HG02678 (cell line): ENCODE measurements around the gene MYO10.

Experiments used
- ATAC-seq: cut with Tn5 transposase; IDR thresholded peaks from one replicate; pipeline ENCODE4 v1.9.1; 2021; ENCODE audit warnings: mild to moderate bottlenecking, moderate library complexity; ENCODE audit not compliant: unreplicated experiment

The MYO10 gene

DNA sequence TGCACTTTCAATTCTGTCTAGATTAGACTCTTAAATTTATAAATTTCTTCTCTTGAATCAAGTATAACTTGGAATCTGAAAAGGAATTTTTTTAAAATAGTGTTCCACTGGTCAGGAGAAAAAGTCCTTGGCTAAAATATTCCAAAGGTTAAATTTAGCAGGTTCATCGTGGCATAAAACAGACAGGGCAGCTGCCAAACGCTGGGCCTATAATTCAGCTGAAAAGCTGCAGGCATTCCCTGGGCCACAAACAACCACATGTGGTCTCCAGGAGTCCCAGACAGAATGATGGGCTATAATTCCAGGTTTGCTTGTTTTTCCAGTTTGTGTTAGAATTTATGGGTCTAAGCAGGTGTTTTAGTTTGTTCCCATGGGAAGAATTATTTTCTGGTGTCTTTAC lies 248.2 kb downstream of the MYO10 start:
- no peak for ATAC-seq

DNA sequence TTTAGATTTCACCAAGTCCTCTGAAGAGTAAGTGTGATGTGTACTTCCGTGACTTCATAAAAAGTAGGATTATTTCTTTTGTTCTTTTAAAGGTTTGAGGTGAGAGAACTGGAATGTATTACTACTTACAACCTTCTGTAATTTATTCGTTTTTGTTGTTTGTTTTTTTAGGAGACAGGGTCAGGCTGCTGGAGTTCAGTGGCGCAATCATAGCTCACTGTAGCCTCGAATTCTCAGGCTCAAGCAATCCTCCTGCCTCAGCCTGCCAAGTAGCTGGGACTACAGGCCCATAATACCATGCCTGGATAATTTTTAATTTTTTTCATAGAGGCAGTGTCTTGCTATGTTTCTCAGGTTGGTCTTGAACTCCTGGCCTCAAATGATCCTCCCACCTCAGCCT lies 251.0 kb downstream of the MYO10 start:
- no peak for ATAC-seq

DNA sequence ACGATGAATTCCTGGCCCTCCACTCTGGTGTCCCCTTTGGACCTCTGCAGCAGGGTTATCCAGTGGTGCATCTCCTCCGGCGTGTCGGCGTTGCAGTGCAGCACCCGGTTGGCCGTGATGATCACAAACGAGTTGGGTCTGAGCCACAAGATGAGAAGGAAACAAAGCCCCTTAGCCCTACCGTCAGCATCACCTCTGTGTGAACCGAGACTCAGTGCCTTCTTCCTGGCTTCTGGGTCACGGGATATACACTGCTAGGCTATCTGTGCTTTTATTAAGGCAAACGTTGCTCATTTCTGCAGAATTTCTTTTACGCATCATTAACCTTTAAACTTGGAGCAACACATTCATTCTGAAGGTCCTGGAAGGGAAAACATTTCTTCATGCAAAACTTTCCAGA lies 254.2 kb downstream of the MYO10 start:
- no peak for ATAC-seq

DNA sequence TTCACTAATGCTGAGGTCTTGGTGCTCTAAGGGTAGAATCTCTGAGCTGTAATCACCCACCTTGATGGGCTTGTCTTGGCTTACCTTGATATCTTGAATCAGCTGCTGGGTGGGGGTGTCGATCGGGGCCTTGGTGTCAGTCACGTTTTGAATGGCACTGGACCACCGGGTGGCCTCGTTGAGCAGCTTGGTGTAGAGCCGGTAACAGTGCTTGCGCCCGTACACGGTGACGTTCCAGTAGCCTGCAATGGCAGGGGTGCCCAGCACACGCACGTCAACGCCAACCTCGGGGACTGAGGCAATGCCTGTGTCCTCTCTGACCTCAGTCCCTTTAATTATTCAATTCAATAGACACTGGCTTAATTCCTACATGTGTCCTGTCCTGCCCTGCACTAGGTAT lies 256.2 kb downstream of the MYO10 start:
- no peak for ATAC-seq

DNA sequence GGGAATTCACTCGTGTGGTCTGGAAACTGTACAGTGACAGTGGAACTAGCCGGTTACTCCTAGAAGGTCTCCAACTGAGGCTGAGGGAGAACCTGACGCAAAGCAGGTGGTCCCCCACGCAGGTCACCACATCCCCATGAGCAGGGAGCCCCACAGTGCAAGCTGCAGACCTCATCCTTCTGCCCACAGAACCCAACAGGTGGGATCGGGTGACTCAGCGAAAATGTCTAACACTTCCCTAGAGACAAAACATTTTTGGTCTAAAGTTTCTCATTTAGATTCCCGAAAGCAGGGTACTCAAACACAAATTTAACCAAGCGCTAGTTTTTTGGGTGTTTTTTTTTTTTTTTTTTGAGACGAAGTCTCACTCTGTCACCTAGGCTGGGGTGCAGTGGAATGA lies 256.9 kb downstream of the MYO10 start:
- ATAC-seq, result no peak

DNA sequence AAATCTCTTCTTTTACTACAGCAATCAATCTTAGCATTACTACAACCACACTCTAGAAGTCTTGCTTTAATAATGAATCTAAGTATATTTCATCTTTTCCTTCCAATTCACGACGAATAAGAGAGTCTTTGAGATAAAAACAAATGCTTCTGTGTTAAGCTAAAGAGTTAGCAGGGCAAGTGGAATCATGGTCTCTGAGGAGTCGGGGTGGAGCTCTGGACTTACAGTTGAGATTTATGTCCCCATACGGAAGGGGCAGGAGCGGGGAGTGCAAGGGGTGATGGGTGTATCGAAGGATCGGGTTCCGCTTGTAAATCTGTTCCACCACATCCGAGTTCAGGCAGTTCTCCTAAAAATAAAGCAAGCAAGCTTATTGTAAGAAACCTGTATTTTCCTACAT lies 260.3 kb downstream of the MYO10 start:
- ATAC-seq, result no peak

DNA sequence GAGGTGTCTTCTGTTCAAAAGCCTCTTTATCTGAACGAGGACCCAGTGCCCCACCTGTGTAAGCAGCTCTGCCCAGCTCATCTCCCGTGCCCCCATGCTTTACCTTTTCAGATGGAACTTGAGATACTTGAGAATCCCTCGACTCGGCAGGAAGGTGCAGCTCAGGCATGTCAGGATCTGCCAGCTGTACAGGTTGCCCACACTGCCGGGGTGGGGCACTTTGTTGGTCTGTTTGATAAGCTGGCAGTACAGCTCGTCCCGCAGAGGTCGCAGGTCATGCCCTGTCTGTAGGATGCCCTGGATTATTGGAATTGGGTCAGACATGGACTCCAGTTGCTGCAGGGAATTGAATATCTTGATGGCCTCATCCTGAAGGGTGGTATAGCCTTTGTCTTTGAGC lies 261.3 kb downstream of the MYO10 start:
- no peak for ATAC-seq

DNA sequence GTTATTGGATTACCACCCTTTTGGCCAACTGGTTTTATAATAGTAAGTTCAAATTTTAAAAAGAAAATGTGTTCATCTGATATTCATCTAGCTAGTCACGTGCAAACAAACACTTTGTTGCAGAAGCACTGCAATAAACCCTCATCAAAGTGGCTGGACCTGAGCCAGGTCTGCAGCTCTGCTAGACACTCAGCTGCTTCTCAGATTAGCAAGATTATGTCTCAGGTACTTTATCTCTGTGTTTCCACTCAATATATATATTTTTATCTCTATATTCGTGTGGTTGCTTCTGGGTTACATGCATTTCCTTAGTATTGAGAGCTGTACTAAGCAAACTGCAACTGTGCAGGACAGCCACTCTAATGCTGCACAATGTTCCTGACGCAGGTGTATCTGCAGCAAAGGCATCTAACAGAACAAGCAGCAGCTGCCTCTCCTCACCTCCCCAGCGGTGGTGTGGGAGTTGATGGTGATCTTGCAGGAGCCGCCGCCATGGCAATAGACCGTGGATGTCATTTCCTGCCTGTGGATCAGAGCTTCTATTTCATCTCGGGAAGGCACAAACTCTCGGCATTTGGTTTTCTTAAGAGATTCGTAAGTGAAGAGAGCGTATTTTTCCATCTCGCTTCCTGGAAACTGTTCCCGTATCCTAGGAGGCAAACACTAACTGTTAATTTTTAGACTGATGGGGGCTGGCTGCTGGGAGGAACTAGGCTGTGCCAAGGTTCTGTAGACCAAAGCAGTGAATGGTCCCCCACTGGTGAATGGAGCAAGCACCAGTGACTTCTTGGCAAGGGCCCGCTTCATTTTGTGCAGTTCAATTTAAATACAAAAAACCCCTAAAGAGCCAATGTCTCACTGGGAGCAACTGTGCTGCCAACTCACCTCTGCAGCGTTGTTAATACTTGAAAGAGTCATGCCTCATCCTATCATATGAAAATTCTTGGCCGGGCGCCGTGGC lies 262.6 kb downstream of the MYO10 start:
- ATAC-seq, result no peak

DNA sequence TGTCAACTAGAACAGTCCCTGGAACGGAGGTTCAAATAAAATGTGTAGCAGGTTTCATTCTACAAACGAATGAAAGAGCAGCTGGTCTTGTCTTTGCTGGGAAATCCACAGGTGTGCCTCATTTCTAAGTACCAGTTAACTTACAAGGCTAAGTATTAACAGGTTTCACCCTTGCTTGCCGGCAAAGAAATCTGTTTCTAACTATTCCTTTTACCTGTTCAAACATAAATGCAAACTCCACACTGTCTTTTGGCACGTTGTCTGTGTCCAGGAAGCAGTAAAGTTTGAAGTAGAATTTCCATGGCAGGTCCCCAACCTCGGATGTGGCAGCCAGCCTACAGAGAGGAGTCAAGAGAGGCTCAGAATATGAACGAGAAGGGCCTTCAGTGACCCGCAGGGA lies 264.9 kb downstream of the MYO10 start:
- ATAC-seq, result no peak

DNA sequence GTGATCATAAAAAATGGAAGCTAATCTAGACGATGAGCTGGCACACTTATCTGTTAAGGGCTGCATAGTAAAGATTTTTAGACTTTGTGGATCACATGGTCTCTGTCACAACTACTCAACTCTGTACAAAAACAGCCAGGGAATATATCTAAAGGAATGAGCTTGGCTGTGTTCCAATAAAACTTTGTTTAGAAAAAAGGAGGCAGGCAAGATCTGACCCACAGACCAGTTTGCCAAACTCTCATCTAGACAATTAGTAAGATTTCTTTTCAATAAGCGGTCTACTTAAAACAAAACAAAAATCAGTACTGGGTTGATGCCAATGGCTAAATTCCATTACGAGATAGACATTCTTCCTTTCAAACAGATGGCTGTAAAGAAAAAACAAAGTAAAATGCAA lies 266.3 kb downstream of the MYO10 start:
- ATAC-seq, result no peak

DNA sequence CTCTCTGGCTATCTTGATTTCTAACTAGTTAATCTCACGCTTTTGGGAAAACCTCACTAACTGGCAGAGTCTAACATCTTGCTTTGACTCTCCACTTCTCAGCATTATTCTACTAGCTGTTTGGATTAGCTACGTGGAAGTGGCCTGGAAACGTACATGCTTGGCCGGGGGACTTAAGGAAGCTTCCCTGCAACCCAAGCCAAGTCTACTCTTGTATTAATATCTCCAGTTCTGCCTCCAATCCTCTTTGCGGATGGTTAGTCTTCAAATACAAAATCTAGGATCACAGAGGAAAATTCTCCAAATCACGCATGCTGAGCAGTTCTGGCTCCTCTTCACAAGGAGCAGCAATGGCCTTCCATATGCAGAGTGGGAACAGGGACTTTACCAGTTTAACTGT lies 267.5 kb downstream of the MYO10 start:
- no peak for ATAC-seq

DNA sequence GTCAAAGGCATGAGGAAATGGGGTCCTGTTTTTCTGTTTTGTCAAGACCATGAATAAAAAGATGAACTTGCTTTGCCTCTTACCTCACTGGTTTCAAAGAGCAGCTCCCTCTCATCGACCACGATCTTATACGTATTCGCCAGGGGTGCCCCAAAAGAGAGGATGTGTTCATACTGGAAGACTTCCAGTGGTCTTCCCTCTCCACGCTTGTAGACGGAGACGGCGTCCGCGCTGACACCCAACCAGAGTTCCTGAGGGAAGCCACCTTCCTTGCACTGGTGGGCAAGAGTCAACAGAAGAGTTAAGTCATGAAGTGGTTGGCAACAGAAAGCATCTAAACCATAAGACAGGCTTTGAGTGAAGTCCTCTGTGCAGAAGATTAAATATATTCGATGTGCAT lies 267.9 kb downstream of the MYO10 start:
- ATAC-seq, result no peak

DNA sequence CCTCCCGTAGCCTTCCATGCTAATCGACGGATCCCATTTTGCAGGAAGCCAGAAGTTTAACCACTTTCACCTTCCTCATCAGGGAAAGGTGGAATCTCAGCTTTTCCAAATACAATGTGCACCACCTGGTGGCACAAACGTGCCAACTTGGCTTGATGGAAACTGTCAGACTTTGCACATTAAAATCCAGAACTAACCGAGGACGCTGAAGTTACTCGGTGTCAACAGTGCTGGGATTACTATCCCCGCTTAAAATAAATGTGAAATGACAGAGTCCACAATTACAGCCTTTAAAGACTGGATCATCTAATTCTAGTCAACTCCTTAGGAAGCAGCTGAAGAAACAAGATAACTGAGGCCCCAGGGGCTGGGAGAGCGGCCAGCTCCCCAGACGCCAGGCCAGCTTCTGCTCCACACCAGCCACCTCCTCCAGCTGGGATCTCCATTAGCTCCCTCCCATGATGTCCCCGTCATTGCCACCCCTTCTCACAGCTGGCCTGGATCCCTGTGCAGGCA lies 269.1 kb downstream of the MYO10 start:
- no peak for ATAC-seq

DNA sequence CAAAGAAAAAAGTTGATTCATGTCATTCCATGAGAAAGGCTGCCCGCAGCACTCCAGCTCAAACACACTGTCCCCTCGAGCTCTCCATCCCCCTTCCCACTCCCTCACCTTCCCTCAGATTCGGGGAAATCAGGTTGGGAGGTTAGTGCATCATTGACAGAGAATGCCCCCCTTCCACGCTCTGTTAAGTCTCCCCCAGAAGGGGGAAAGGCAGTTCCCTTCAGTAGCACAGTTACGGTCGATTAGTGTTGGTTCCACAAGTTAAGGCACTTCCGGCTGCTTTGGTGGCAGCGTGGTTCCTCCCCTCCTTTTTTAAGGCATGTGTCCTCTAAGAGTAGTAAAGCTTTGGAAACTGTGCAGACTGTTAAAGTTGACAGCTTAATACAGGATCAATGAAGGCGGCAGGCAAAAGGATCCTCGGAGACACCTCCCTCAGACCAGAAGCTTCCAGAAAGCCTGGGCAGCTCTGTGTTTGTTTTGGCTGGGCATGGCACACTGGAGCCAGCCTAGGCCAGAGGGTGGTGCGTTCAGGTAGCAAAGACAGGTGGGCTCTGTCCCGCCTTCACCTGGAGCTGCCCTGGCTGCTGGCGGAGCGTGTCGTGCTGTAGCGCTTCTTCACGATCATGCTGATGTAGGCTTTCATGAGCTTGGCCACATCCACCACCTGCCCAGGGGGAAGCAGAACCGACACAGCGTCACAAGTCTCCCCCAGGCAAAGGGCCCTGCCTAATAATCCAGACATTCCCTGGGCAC lies 269.8 kb downstream of the MYO10 start:
- ATAC-seq, result no peak

DNA sequence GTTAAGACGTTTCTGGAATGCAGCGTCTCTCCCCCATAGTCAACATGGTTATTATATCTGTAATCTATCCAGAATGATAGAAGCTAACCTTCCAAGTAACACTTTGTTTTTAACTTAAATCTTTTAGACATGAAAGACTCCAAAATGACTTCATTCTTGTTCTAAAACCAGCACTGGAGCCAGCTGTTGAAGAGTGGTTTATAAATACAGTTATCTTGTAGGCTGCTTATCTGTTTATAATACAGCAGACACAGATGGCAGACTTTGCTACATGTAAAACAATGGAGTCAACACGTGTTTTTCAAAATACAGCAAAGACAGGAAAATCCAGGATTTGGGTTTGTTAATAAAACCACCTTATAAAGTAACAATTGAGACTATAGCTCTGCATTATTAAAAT lies 270.5 kb downstream of the MYO10 start:
- ATAC-seq, result no peak

DNA sequence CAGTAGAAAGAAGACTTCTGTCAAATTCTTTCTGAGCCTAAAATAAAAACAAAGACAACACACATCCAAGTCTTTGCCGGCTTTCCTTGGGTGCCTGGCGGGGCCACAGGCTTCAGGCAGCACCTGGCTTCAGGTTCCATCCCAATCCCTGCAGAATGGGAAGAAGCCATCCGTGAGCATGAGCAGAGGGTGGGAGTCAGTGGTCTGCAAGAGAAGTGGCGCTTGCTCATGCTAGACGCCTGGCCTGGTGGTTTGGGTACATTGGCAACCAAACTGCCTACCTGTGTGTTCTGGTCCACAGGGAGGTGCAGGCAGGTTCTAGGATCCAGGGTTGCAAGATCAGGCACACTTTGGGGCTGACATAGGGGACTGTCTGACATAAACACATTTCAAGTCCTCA lies 271.7 kb downstream of the MYO10 start:
- no peak for ATAC-seq

DNA sequence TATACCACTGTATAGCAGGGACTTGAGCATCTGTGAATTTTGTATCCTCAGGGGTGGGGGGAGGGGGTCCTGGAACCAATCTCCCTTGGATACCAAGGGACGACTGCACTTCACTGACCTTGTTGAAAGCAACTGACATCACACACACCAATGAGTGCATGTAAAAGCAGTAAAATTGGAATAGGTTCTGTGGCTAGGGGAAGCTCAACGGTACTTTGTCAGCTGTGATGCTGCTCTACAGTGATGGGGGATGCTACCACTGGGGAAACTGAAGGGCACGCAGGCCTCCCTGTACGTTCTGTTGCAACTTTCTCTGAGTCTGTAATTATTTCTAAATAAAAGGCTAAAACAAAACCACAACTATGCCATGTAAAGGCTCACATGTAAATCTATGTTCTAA lies 272.2 kb downstream of the MYO10 start:
- ATAC-seq, result no peak

DNA sequence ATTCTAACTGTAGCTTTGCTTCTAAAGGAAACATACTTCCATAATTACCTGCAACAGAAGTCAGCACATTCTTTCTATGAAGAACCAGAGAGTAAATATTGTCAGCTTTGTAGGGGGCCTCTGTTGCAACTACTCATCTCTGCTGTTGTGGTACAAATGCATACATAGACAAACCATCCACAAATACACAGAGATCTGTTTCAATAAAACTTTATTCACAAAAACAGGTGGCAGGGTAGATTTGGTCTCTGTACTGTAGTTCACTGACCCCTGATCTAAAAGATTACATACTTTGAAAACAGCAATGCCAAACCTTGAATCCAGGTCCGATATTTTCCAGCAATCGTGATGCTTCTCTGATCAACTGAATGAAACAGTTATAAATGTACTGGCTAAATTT lies 274.4 kb downstream of the MYO10 start:
- no peak for ATAC-seq

DNA sequence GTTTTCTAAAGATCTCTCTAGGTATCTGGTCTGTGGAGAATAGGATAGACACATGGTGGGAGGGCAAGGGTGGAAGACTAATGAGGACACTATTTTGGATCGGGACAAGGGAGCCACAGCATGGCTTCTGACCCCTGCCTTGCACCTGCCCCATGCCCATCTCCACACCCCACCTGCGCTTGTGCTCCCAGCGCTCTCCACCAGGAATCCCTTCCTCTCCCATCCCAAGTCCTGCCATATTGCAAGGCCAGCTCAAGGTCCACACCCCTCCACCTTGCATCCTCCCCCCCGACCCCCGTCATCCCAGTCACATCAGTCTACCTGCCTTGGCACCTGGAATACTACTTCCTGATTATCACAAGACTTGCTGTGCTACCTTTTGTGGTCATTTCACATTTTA lies 275.1 kb downstream of the MYO10 start:
- no peak for ATAC-seq

DNA sequence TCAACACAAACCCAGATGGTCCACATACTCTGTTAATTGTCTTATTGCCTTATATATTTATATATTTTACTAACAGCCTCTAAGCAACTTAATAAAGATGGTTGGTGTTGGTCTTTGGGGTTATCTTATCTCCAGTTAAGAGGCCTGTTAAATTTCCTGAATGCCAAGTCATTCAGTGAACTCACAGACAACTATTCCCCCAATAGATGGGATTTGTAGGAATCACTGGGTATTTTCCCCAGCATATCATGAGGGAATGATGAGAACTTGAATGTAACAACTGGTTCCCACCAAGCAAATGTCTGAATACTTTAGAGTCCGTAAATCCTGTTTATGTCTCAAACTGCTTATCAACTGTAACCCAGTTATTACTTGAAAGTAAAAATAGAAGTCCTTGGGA lies 276.6 kb downstream of the MYO10 start:
- ATAC-seq, result no peak

DNA sequence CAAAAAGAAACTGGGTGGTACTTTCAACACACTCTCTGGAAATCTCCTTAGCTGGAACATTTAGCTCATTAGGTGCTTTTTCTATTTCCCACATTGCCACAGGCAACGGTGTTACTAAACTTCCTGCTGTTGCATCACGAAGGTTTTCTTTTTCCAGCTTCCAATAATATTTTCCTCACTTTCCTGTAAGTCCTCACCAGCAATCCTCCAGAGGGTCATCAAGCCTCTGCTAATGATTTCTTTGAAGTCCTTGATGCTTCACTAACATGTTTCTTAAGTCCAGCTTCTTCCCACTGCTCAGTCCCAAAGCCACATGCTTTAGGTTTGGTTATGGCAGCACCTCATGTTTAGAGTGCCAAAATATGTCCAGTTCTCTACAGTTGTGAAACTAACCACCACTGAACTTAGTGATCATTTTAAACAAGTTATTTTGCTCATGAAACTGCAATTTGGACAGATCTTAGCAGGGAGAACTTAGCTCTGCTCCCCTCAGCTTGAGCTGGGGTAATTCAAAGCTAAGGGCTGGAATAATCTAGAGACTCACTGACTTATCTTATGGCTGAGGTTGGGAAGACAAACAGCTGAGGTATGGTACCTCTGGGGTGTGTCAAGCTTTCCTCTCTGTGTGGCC lies 279.4 kb downstream of the MYO10 start:
- no peak for ATAC-seq
